ENCODE results near the gene EAF1.

EAF1 gene

DNA sequence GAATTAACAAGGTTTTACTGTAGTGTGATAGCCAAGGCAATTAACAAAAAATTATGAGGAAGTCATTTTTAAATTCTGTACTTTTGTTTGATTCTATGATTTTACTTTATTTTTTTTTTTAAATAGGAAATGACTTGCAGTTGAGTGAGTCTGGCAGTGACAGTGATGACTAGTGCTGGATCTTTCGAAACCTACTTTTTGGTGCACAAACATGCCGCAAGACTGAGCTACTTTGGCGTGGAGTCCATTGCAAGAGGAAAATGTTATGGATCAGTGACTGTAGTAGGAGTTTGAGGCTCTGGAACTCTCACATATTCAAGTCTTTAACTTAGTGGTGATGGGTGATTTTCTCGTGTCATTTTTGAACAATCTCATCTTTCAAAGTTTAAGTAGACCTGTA, 11.6 kb downstream of the EAF1 start:
- H3K4me3 ChIP-seq (ENCODE audit: low read length, poor library complexity, severe bottlenecking) = no peak overlapping the region
- H3K9me3 ChIP-seq (ENCODE audit: insufficient read depth, low read depth, low read length) = no peaks in the 10 kb centered on the region
- no peaks in the 10 kb centered on the region for H3F3A ChIP-seq (ENCODE audit: low read depth)
- no peak for TF ChIP-seq EZH2phosphoT487 (IDR thresholded peaks at IDR 0.05; ENCODE audit: borderline replicate concordance)
- TF ChIP-seq, protein P1, sequence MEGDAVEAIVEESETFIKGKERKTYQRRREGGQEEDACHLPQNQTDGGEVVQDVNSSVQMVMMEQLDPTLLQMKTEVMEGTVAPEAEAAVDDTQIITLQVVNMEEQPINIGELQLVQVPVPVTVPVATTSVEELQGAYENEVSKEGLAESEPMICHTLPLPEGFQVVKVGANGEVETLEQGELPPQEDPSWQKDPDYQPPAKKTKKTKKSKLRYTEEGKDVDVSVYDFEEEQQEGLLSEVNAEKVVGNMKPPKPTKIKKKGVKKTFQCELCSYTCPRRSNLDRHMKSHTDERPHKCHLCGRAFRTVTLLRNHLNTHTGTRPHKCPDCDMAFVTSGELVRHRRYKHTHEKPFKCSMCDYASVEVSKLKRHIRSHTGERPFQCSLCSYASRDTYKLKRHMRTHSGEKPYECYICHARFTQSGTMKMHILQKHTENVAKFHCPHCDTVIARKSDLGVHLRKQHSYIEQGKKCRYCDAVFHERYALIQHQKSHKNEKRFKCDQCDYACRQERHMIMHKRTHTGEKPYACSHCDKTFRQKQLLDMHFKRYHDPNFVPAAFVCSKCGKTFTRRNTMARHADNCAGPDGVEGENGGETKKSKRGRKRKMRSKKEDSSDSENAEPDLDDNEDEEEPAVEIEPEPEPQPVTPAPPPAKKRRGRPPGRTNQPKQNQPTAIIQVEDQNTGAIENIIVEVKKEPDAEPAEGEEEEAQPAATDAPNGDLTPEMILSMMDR (conservative IDR thresholded peaks at IDR 0.05; ENCODE audit: low read length) = no peak
- peaks cover 92% of the 10 kb centered on the region; the same call in 1 of the 2 replicates for H3K36me3 ChIP-seq (ENCODE audit: insufficient read depth, low read length)
- H2AFZ ChIP-seq (ENCODE audit: low read length) = no peak overlapping the region
- no peak overlapping the region for H3K9ac ChIP-seq (ENCODE audit: low read depth, low read length, poor library complexity, severe bottlenecking)
- no peak overlapping the region for H3K4me2 ChIP-seq (ENCODE audit: low read depth, low read length, poor library complexity, severe bottlenecking)
- H3K4me1 ChIP-seq (ENCODE audit: insufficient read depth, low read length, poor library complexity, severe bottlenecking) = no peaks in the 10 kb centered on the region
- peaks cover 15% of the 10 kb centered on the region for H4K20me1 ChIP-seq (ENCODE audit: insufficient read depth, low read length, poor library complexity, severe bottlenecking)
- H3K9me2 ChIP-seq (replicated peaks; ENCODE audit: low read depth, low read length) = no peaks in the 10 kb centered on the region
- no peaks in the 10 kb centered on the region for H3K27me3 ChIP-seq (ENCODE audit: insufficient read depth, low read length, poor library complexity, severe bottlenecking)
- no peaks in the 10 kb centered on the region for H3K79me2 ChIP-seq (ENCODE audit: insufficient read depth, low read length)

GRCh38 chr3:15439476-15439875, 12.1 kb downstream of the EAF1 start:
- H3K4me2 ChIP-seq (ENCODE audit: low read depth, low read length, poor library complexity, severe bottlenecking) = no peak overlapping the region
- no peak overlapping the region for H2AFZ ChIP-seq (ENCODE audit: low read length)
- TF ChIP-seq EZH2phosphoT487 (IDR thresholded peaks at IDR 0.05; ENCODE audit: borderline replicate concordance) = no peak
- TF ChIP-seq, protein P1 (conservative IDR thresholded peaks at IDR 0.05; ENCODE audit: low read length) = no peak
- H3K9ac ChIP-seq (ENCODE audit: low read depth, low read length, poor library complexity, severe bottlenecking) = no peak overlapping the region
- H3K4me1 ChIP-seq (ENCODE audit: insufficient read depth, low read length, poor library complexity, severe bottlenecking) = no peaks in the 10 kb centered on the region
- no peak overlapping the region for H3K4me3 ChIP-seq (ENCODE audit: low read length, poor library complexity, severe bottlenecking)
- no peaks in the 10 kb centered on the region for H3K9me3 ChIP-seq (ENCODE audit: insufficient read depth, low read depth, low read length)
- no peaks in the 10 kb centered on the region for H3F3A ChIP-seq (ENCODE audit: low read depth)
- no peaks in the 10 kb centered on the region for H3K79me2 ChIP-seq (ENCODE audit: insufficient read depth, low read length)
- peaks cover 87% of the 10 kb centered on the region; the same call in 1 of the 2 replicates for H3K36me3 ChIP-seq (ENCODE audit: insufficient read depth, low read length)
- H4K20me1 ChIP-seq (ENCODE audit: insufficient read depth, low read length, poor library complexity, severe bottlenecking) = peaks cover 14% of the 10 kb centered on the region
- no peaks in the 10 kb centered on the region for H3K27me3 ChIP-seq (ENCODE audit: insufficient read depth, low read length, poor library complexity, severe bottlenecking)
- no peaks in the 10 kb centered on the region for H3K9me2 ChIP-seq (replicated peaks; ENCODE audit: low read depth, low read length)

GRCh38 chr3:15440891-15441290, 13.5 kb downstream of the EAF1 start:
- H3K9me2 ChIP-seq (replicated peaks; ENCODE audit: low read depth, low read length) = no peaks in the 10 kb centered on the region
- TF ChIP-seq EZH2phosphoT487 (IDR thresholded peaks at IDR 0.05; ENCODE audit: borderline replicate concordance) = no peak
- TF ChIP-seq, protein P1 (conservative IDR thresholded peaks at IDR 0.05; ENCODE audit: low read length) = no peak
- peaks cover under 1% of the 10 kb centered on the region for H4K20me1 ChIP-seq (ENCODE audit: insufficient read depth, low read length, poor library complexity, severe bottlenecking)
- H3K4me2 ChIP-seq (ENCODE audit: low read depth, low read length, poor library complexity, severe bottlenecking) = no peak overlapping the region
- H3K4me3 ChIP-seq (ENCODE audit: low read length, poor library complexity, severe bottlenecking) = no peak overlapping the region
- H3K36me3 ChIP-seq (ENCODE audit: insufficient read depth, low read length) = peaks cover 72% of the 10 kb centered on the region; the same call in 1 of the 2 replicates
- no peaks in the 10 kb centered on the region for H3K27me3 ChIP-seq (ENCODE audit: insufficient read depth, low read length, poor library complexity, severe bottlenecking)
- no peaks in the 10 kb centered on the region for H3K4me1 ChIP-seq (ENCODE audit: insufficient read depth, low read length, poor library complexity, severe bottlenecking)
- no peaks in the 10 kb centered on the region for H3K9me3 ChIP-seq (ENCODE audit: insufficient read depth, low read depth, low read length)
- no peak overlapping the region for H3K9ac ChIP-seq (ENCODE audit: low read depth, low read length, poor library complexity, severe bottlenecking)
- H2AFZ ChIP-seq (ENCODE audit: low read length) = no peak overlapping the region
- no peaks in the 10 kb centered on the region for H3K79me2 ChIP-seq (ENCODE audit: insufficient read depth, low read length)
- H3F3A ChIP-seq (ENCODE audit: low read depth) = no peaks in the 10 kb centered on the region
